B cell (primary cell): ENCODE measurements around the gene FBXW9. TPM values are rescaled to one million over a fixed set of nuclear protein-coding genes. Genes with fewer than 3 reads are reported as not detected.

Experiments
- ATAC-seq: fragments of 200-7000 bp; cut with Tn5 transposase; one replicate; pipeline ENCODE4 v1.10.0; 2021; ENCODE audit warnings: low read depth, mild to moderate bottlenecking, moderate number of reproducible peaks, moderate library complexity
- CTCF ChIA-PET: fragments of 350-600 bp; sonication (Branson Sonifier 250); formaldehyde crosslinking; loops from one replicate; lab custom pipeline; 2021; ENCODE audit warnings: antibody characterized with exemption, inconsistent platforms; lab: Charles Lee
- POLR2A ChIA-PET: fragments of 350-600 bp; sonication (Branson Sonifier 250); formaldehyde crosslinking; loops from one replicate; lab custom pipeline; 2021; ENCODE audit warnings: antibody characterized with exemption; lab: Charles Lee
- DNase-seq: peaks from one replicate; pipeline ENCODE4 v3.0.0; 2013
- H2AFZ ChIP-seq: 2 replicates; pipeline ENCODE4 v1.6.1; 2012; ENCODE audit warnings: mild to moderate bottlenecking, low read depth, low read length; ENCODE audit not compliant: insufficient read depth, poor library complexity, severe bottlenecking
- H3K27ac ChIP-seq, 2 donors: 1 replicate in 1 of 2; 2 replicates in 1 of 2; pipeline ENCODE4 v1.5.1; 2012 to 2013; ENCODE audit warnings: low read length in 2 of 2, mild to moderate bottlenecking in 2 of 2, moderate library complexity in 1 of 2
- H3K27me3 ChIP-seq, 4 experiments: fragments of 200-600 bp in 1 of 4; sonication (generic) in 1 of 4; replicated peaks in 1 of 4; 1 replicate in 2 of 4; 2 replicates in 2 of 4; pipeline versions ENCODE4 v1.6.1 to v1.7.0; 2013 to 2016; ENCODE audit warnings: low read length in 3 of 4, mild to moderate bottlenecking in 2 of 4, mixed read lengths in 1 of 4, moderate library complexity in 1 of 4; ENCODE audit not compliant: insufficient read depth in 4 of 4, control insufficient read depth in 3 of 4; ENCODE audit errors: control extremely low read depth in 1 of 4
- H3K36me3 ChIP-seq, 2 experiments: replicated peaks in 1 of 2; 1 replicate in 1 of 2; 2 replicates in 1 of 2; pipeline versions ENCODE4 v1.6.1 to v1.7.1; 2013; ENCODE audit warnings: low read length in 1 of 2; ENCODE audit not compliant: insufficient read depth in 2 of 2, control insufficient read depth in 1 of 2; ENCODE audit errors: control extremely low read depth in 1 of 2, extremely low read depth in 1 of 2
- H3K4me1 ChIP-seq, 2 donors: fragments of 200-600 bp in 1 of 2; sonication (generic) in 1 of 2; 1 replicate in 1 of 2; 2 replicates in 1 of 2; pipeline versions ENCODE4 v1.5.1 to v1.6.1; 2013 to 2017; ENCODE audit warnings: low read length in 2 of 2; ENCODE audit not compliant: control insufficient read depth in 2 of 2, insufficient read depth in 2 of 2
- H3K4me2 ChIP-seq: replicated peaks from 2 replicates; pipeline ENCODE3; 2012; ENCODE audit warnings: mild to moderate bottlenecking, low read depth, low read length; ENCODE audit not compliant: poor library complexity, severe bottlenecking
- H3K4me3 ChIP-seq, 5 experiments: fragments of 200-600 bp in 1 of 5; sonication (generic) in 1 of 5; 1 replicate in 3 of 5; 2 replicates in 2 of 5; pipeline versions ENCODE4 v1.5.1 to v1.7.0; 2011 to 2016; ENCODE audit warnings: low read length in 4 of 5, mild to moderate bottlenecking in 4 of 5, low read depth in 2 of 5, control low read depth in 1 of 5, moderate library complexity in 1 of 5; ENCODE audit not compliant: insufficient read depth in 1 of 5; ENCODE audit errors: control extremely low read depth in 1 of 5, extremely low read depth in 1 of 5
- H3K79me2 ChIP-seq: fragments of 200-600 bp; sonication (generic); one replicate; pipeline ENCODE4 v1.6.0; 2016; ENCODE audit warnings: low read length; ENCODE audit not compliant: control insufficient read depth, insufficient read depth
- H3K9ac ChIP-seq: fragments of 200-600 bp; sonication (generic); 2 replicates; pipeline ENCODE4 v1.6.1; 2017; ENCODE audit warnings: mild to moderate bottlenecking, low read length, moderate library complexity
- H3K9me3 ChIP-seq, 3 donors: one replicate each; pipeline versions ENCODE4 v1.6.1 to v1.7.1; 2013; ENCODE audit warnings: low read length in 2 of 3; ENCODE audit not compliant: control insufficient read depth in 2 of 3, insufficient read depth in 1 of 3; ENCODE audit errors: control extremely low read depth in 1 of 3
- H4K20me1 ChIP-seq: 2 replicates; pipeline ENCODE4 v1.6.0; 2012; ENCODE audit warnings: mild to moderate bottlenecking, low read length; ENCODE audit not compliant: insufficient read depth, control insufficient read depth, poor library complexity, severe bottlenecking
- H3K27ac Mint-ChIP-seq: one replicate; pipeline ENCODE4 v1.8.0; 2021; ENCODE audit warnings: mixed read lengths
- H3K27me3 Mint-ChIP-seq: one replicate; pipeline ENCODE4 v1.8.0; 2021; ENCODE audit warnings: mixed read lengths
- H3K4me1 Mint-ChIP-seq: one replicate; pipeline ENCODE4 v1.8.0; 2021; ENCODE audit warnings: mixed read lengths
- H3K4me3 Mint-ChIP-seq: one replicate; pipeline ENCODE4 v1.8.0; 2021; ENCODE audit warnings: mixed read lengths
- H3K9me3 Mint-ChIP-seq: one replicate; pipeline ENCODE4 v1.8.0; 2022; ENCODE audit warnings: mixed read lengths; ENCODE audit not compliant: insufficient read depth
- CTCF ChIP-seq: fragments of 200-600 bp; IDR thresholded peaks from one replicate; pipeline ENCODE4 v1.8.0; 2022; ENCODE audit warnings: antibody characterized with exemption, mild to moderate bottlenecking
- EZH2 ChIP-seq: IDR thresholded peaks from 2 replicates; pipeline ENCODE4 v1.6.1; 2012; ENCODE audit warnings: borderline replicate concordance, low read depth, mild to moderate bottlenecking, moderate library complexity, low read length; ENCODE audit not compliant: insufficient read depth, poor library complexity, severe bottlenecking
- WGBS: methylation state at CpG from one replicate; pipeline ENCODE4 v1.1.5; 2013; ENCODE audit warnings: missing lambda C conversion rate; ENCODE audit not compliant: insufficient coverage; 5-methylcytosine and 5-hydroxymethylcytosine counted together
- intact Hi-C: fragments of 100-400 bp; cut with micrococcal nuclease; formaldehyde crosslinking; loops from one replicate; pipeline ENCODE4 v1.10.0; 2022
- polyA plus RNA-seq: library from polyadenylated mRNA; depleted of rRNA; stranded (reverse); fragments of >200 nt; gene quantifications from 2 replicates; pipeline ENCODE4 v1.2.3, GENCODE V29; 2012
- total RNA-seq, 2 donors: library from RNA; stranded (reverse); fragments of 120-200 nt in 1 of 2; gene quantifications; 1 replicate in 1 of 2; 2 replicates in 1 of 2; pipeline versions ENCODE4 v1.2.3 to v1.2.4, GENCODE V29; 2013 to 2022

Gene FBXW9
- total and polyA plus RNA-seq, 2 donors (not counting 1 experiment from before 2014, with no cell fraction given) = 4.7 TPM

- H3K27me3 Mint-ChIP-seq = no peaks in the 10 kb centered on the region
- 100% methylated on average over 8 of the region's 13 CpGs for WGBS
Measured at GRCh38 chr19:12706332-12706718, 9.9 kb upstream of the FBXW9 start.

More at GRCh38 chr19:12706332-12706718, 9.9 kb upstream of the FBXW9 start:
- TF ChIP-seq EZH2 (no peak), CTCF (no peak)
- Histone ChIP-seq H3K36me3 (peaks cover 8 to 64% of the 10 kb centered on the region in 2 experiments), H3K27ac (no peak overlapping the region), H3K27me3 (no peaks in the 10 kb centered on the region), H3K9me3 (no peaks in the 10 kb centered on the region), H3K9ac (no peak overlapping the region), H3K79me2 (peaks cover 6% of the 10 kb centered on the region), H4K20me1 (no peaks in the 10 kb centered on the region), H2AFZ (no peak overlapping the region), H3K4me3 (no peak overlapping the region), H3K4me1 (no peaks in the 10 kb centered on the region), H3K4me2 (no peak overlapping the region)
- DNase-seq = no peak
- ChIA-PET POLR2A (interaction anchor here (0.6 kb wide), 1 partner anchor 123 kb away, joined by 4 read pairs; no protein-coding TSS in a partner anchor), CTCF (no interaction called here)
- H3K9me3 Mint-ChIP-seq = no peaks in the 10 kb centered on the region
- intact Hi-C loops = no loop called here
- H3K4me3 Mint-ChIP-seq = no peak overlapping the region
- no peak for ATAC-seq
- no peaks in the 10 kb centered on the region for H3K4me1 Mint-ChIP-seq
- H3K27ac Mint-ChIP-seq = no peak overlapping the region
